ENCODE data around the gene PTCHD1. TPM values are rescaled to one million over a fixed set of nuclear protein-coding genes. Genes with fewer than 3 reads are reported as not detected.

Gene PTCHD1
- 0.20 TPM for total RNA-seq
- long read RNA-seq = 0 reads

- no peak for DNase-seq
- ATAC-seq = no peak
- no peak for TF ChIP-seq CTCF (IDR thresholded peaks at IDR 0.05)
- intact Hi-C loops (cut with DNase I) = no loop called here
- no peaks in the 10 kb centered on the region for H3K4me1 ChIP-seq
- H3K27ac ChIP-seq = no peak within 1 kb of the TSS
- H3K27me3 ChIP-seq = peaks cover 14% of the 10 kb centered on the region
- H3K36me3 ChIP-seq = no peaks in the 10 kb centered on the region
- H3K4me3 ChIP-seq = peak within 1 kb of the TSS; percentile 23
- H3K9me3 ChIP-seq = no peaks in the 10 kb centered on the region
Measured at GRCh38 chrX:23334848-23335599, at the start of gene PTCHD1. TSS of gene PTCHD1 (plus strand) at chrX:23334849. CDS start at chrX:23334876, 27 bp downstream.

GRCh38 chrX:23286731-23287130, 47.9 kb upstream of the PTCHD1 start:
- intact Hi-C loops (cut with DNase I) = no loop called here
- Histone ChIP-seq H3K27me3 (no peaks in the 10 kb centered on the region), H3K4me3 (no peak overlapping the region), H3K4me1 (no peaks in the 10 kb centered on the region), H3K27ac (no peak overlapping the region), H3K36me3 (no peaks in the 10 kb centered on the region), H3K9me3 (no peaks in the 10 kb centered on the region)
- TF ChIP-seq CTCF (IDR thresholded peaks at IDR 0.05) = no peak
- ATAC-seq (no peak), DNase-seq (no peak)

GRCh38 chrX:23287191-23287725, 47.4 kb upstream of the PTCHD1 start:
- DNase-seq (no peak), ATAC-seq (no peak)
- Histone ChIP-seq H3K27ac (no peak overlapping the region), H3K9me3 (no peaks in the 10 kb centered on the region), H3K27me3 (no peaks in the 10 kb centered on the region), H3K4me3 (no peak overlapping the region), H3K4me1 (no peaks in the 10 kb centered on the region), H3K36me3 (no peaks in the 10 kb centered on the region)
- intact Hi-C loops (cut with DNase I) = no loop called here
- TF ChIP-seq CTCF (IDR thresholded peaks at IDR 0.05) = no peak

- H3K27me3 ChIP-seq = no peaks in the 10 kb centered on the region
- no peak overlapping the region for H3K4me3 ChIP-seq
- no peak overlapping the region for H3K27ac ChIP-seq
- no peaks in the 10 kb centered on the region for H3K4me1 ChIP-seq
- no peaks in the 10 kb centered on the region for H3K9me3 ChIP-seq
- ATAC-seq = no peak
- DNase-seq = no peak
- intact Hi-C loops (cut with DNase I) = no loop called here
- no peak for TF ChIP-seq CTCF (IDR thresholded peaks at IDR 0.05)
- H3K36me3 ChIP-seq = no peaks in the 10 kb centered on the region
Measured at GRCh38 chrX:23292354-23292987, 42.2 kb upstream of the PTCHD1 start.

GRCh38 chrX:23292988-23293651, 41.5 kb upstream of the PTCHD1 start:
- Histone ChIP-seq H3K27ac (no peak overlapping the region), H3K4me1 (no peaks in the 10 kb centered on the region), H3K4me3 (no peak overlapping the region), H3K36me3 (no peaks in the 10 kb centered on the region), H3K9me3 (no peaks in the 10 kb centered on the region), H3K27me3 (no peaks in the 10 kb centered on the region)
- DNase-seq (no peak), ATAC-seq (no peak)
- TF ChIP-seq CTCF (IDR thresholded peaks at IDR 0.05) = no peak
- intact Hi-C loops (cut with DNase I) = no loop called here
